Muscle of arm (tissue), 12 donors: Measurements from ENCODE around the gene CTIF. TPM values are rescaled to one million over a fixed set of nuclear protein-coding genes. Genes with fewer than 3 reads are reported as not detected.

Experiments
- DNase-seq: peaks from one replicate; pipeline ENCODE4 v3.0.0-alpha.2; 2013
- polyA plus RNA-seq, 12 donors: library from polyadenylated mRNA; unstranded; fragments of 120-200 nt; gene quantifications; one replicate each; pipeline ENCODE4 v1.2.1, GENCODE V29; 2013; ENCODE audit not compliant: insufficient read length in 12 of 12

The CTIF gene
- polyA plus RNA-seq, 12 donors = 24.5 to 46.3 (median 38.0) TPM; not detected in 1

- no peak for DNase-seq
Measured at GRCh38 chr18:48880931-48881330, 342.1 kb downstream of the CTIF start.

DNA sequence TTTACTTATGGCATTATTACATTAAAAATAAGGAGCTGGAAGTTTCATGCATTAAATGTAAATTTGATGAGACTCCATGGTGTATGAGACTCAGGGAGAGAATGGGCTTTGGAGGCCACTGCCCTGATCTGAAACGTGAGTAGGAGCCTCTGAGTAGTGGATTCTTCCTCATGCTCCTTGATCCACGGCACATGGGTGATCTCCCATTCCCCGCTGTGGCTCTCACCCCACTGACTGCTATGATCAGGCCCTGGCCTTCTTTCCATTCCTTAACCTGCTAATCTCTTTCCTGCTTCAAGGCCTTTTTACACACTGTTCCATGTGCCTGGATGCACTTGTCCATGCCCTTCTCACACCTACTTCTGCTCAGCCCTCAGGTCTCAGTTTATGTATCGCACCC, 343.5 kb downstream of the CTIF start:
- DNase-seq = no peak

DNA sequence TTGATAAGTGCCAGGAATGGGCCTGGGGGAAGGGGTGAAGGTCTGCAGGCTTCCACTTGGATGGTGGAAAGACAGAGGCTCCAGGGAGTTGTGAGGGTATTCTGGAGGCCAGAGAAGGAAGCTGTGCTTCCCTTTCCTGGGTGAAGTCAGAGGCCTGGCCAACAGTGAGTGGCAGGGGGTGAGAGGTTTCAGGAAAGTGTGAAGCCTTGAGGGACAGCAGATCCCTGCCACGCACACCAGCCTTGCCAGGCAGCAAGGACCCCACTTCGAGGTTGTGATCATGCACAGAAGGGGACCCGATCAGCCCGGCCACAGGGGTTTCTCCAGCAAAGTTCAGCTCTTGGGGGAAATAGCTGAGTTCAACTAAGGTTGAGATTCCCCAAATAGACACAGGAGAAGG, 345.5 kb downstream of the CTIF start:
- DNase-seq = no peak

GRCh38 chr18:48884771-48885170, 345.9 kb downstream of the CTIF start:
- DNase-seq = no peak

- no peak for DNase-seq
Measured at GRCh38 chr18:48885266-48885923, 346.6 kb downstream of the CTIF start.

DNA sequence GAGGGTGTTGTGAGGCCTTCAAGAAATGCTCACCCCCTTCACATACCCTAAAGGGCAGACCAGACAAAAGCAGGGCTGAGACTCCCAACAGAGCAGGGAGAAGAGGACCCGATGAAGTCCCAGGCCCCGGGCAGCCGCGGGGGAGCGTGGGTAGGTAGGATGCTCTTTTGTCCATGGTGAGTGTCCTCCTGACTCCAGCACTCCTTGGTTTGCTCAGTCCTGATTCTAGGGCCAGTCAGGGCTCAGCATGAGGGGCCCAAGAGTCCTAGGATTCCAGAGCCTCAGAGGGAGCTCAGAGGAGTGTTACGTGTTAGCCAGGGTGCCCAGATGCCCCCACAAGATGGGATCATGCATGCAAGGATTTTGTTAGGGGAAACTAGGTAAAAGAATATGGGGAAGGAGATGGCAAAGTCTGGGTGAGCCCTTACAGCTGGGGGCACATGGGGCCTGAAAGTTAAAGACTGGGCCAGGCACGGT, 347.1 kb downstream of the CTIF start:
- no peak for DNase-seq

DNA sequence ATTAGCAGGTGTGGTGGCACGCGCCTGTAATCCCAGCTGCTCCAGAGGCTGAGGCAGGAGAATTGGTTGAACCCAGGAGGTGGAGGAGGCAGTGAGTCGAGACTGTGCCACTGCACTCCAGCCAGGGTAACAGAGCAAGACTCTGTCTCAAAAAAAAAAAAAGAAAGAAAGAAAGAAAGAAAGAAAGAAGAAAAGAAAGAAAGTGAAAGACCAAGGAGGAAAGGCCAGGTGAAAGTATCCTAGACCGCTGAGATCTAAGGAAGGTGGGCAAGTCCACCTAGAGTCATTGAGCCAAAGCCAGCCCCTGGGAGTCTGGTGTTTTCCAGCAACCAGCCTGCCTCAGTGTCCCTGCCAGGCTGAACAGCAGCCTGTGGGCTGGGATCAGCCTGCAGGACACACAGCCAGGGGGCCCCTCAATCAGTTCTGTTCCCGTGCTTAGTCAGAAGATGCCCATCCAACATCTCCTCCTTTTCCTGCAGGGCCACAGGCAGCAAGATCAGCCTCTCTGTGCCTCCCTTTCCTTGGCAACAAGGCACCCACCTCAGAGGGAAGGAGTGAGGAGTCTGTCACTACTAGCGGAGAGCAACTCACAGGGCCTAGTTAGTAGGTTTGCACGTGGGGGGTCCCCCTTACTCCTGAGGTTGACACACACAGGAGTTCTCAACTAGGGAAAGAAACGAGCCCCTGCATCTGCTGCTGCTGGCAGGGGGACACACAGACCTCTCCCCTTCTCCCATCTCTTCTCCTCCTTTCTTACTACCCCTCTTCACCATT, 347.9 kb downstream of the CTIF start:
- DNase-seq = no peak

DNA sequence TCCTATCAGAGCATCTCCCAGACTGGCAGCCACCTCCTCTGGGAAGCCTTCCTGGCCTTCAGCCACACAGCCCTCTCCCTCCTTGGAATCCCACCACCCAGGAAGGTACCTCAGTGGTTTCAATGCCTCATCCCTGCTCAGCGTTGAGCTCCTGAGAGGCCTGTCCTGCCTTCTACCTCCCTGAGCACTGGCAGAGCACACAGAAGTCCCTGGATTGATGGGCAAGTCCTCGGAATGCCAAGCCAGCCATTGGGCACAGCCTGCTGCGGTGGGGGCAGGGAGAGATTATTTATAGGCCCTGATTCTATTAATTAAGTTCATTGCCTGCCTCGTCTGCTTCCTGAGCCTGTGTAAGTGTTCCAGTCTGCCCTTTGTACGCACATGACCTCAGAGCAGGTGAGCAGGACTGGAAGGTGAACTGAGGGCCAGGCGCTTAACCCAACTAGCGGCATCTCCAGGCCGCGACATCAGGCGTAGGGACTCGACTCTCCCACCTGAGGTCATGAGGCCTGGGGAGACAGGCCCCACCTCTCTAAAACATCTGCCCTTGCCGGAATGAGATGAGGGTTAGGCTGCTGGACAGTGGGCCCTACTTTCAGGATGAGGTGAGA, 348.6 kb downstream of the CTIF start:
- no peak for DNase-seq

DNA sequence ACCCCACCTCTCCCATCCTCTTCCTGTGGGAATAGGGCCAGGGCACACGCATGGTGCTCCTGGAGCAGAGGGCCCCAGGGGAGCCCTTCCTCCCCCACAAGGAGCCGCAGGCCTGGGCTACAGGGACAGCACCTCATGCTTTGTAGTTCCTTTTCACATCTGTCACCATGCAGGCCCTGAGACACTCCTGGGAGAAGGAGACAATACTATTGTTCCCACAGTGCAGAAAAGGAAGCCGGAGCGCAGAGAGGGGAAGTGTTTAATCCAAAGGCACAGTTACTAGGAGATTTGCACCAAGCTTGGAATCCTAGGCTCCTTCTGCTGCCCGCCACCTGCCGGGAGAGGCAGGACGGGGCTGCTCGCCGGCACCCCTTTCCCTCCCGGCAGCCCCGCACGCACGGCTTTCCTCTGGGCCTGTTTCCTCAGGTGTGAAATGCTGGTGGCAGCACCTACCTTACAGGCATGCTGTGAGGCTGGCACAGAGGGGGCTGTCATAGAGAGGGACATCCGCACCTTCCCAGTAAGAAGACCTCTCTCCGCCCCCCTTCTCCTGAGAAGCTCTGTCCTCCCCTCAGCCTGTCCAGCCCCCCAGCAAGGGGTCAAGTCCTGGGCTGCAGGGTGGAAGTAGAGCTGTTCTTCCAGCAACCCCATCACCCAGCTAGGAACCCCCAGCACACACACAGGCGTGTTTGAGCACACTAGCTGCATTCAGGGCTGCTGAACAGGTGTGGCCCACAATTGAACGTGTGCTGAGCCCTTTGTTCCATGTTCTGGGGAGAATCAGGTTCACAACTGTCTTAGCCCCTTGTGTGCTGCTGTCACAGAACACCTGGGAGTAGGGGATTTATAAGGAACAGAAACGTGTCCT, 349.3 kb downstream of the CTIF start:
- DNase-seq = no peak

- no peak for DNase-seq
Measured at GRCh38 chr18:48888773-48889080, 349.9 kb downstream of the CTIF start.

DNA sequence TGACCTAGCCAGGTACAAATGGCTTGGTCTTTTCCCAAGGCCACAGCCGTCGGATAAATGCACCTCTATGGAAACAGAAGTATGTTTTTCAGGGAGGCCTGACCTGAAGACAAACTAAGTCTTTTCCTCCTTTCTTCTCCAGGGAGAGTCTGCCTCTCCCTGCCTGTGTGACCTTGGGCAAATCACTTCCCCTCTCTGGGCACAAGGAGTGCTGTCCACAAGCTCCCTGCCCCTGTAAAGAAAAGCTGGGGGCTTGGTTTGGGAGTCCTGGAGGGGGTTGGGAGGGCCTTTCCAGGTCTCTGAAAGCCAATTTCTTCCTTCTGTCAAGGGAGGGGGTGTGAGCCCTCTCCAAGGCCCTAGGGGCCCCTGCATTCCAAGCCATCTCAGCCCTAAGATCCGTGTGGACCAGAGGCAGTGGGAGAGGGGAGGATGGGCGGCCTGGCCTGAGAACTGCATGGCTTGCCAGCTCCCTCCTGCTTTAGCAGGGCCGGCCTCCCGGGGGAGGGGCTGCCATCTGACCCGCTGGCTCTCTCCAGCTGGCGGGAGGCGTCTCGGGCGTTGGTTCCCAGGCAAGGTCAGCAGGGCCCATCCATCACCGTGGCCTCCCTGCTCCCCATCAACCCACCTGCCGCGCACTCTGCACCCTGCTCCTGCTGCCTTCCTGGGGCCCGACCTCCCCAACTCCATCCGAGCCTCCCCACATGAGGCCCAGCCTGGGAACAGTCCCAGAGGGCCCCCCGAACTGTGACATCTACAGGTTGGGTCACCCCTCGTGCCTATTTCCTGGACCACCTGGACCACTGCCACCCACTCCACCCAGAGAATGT, 350.5 kb downstream of the CTIF start:
- no peak for DNase-seq

DNA sequence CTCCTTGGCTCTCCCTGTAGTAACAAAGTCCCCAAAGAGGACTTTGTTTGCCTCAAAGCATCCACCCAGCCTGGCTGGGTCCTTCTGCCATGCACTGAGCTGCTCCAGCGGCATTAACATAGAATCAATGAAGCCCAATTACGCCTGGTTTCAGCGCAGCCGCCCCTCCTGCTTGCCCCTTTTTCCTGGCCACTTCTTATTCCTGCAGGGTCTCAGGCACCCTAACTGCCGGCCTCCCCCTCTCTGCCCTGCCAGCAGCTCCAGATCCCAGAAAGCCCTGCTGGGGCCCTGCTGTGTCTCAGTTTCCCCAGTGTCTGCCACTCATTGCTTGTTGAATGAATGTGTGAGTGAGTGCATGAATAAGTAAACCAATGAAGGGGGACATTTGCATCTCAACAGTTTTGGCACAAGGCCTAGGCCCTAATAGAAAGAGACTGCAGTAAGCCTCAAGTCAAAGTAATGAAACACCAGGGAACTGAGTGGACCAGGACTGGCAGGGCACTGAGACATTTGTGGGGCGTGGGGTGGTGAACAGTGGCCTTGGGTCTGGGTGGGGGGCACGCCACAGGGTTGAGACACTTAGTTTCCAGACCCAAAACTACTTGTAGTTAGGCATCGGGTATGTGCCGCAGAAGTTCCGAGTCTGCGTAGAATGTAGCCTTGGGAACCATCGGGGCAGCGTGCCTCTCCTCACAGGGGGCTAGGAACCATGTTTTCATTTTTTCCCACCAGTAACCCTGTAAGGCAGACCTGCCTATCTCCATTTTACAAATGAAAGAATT, 351.3 kb downstream of the CTIF start:
- DNase-seq = no peak

- no peak for DNase-seq
Measured at GRCh38 chr18:48891721-48892120, 352.9 kb downstream of the CTIF start.

DNA sequence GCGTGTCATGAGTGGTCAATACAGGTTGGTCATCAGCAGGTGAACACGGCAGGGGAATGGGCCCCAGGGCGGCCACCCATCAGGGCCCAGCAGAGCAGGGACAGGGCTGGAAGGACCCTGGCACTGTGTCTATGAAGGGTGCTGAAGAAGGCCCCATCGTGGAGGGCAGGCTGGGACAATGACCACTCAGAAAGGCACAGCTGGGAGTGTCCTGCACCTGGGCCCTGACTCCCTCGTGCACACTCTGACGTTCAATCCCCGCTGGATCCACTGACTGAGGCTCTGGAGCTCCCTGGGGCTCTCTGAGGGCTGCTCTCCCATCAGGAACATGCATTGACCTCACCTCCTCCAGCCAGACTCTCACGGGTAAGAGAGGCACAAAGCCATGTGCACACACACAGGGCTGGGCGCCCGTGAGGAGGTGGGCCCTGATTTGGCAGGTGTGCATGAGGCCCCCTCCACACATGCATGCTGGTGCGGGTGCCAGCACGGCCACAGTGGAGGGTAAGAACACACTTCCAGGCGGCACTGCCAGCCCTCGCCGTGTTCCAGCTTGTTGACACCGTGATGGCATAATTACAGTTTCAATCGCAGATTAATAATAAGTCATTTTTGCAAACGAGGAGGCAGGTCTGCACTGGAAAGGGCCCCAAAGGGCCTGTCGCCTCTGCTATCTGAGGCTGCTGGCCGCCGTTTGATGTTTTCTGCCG, 353.5 kb downstream of the CTIF start:
- DNase-seq = no peak

DNA sequence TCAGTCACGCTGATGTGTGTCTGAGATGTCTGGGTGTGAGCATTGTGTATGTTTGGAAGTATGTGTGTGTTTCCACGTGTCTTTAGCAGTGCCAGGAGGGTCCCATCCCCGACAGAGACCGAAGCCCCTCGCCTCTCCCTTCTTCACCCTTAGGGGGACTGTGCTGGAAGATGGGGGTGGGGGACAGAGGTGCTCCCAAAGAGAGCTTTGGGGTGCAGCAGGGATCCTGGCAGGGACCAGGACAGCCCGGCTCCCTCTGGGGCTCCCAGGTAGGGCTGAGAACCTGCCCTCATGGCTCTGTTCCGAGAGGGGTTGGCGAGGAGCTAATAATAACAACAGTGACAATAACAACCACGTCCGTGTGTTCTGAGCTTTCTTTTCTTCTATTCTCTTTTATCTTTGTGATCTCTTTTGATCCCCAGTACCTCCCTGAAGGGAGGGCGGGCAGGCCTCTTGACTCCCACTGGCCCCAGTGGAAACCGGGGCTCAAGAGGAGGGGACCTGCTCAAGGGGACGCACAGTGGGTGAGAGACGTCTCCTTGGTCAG, 354.3 kb downstream of the CTIF start:
- no peak for DNase-seq

DNA sequence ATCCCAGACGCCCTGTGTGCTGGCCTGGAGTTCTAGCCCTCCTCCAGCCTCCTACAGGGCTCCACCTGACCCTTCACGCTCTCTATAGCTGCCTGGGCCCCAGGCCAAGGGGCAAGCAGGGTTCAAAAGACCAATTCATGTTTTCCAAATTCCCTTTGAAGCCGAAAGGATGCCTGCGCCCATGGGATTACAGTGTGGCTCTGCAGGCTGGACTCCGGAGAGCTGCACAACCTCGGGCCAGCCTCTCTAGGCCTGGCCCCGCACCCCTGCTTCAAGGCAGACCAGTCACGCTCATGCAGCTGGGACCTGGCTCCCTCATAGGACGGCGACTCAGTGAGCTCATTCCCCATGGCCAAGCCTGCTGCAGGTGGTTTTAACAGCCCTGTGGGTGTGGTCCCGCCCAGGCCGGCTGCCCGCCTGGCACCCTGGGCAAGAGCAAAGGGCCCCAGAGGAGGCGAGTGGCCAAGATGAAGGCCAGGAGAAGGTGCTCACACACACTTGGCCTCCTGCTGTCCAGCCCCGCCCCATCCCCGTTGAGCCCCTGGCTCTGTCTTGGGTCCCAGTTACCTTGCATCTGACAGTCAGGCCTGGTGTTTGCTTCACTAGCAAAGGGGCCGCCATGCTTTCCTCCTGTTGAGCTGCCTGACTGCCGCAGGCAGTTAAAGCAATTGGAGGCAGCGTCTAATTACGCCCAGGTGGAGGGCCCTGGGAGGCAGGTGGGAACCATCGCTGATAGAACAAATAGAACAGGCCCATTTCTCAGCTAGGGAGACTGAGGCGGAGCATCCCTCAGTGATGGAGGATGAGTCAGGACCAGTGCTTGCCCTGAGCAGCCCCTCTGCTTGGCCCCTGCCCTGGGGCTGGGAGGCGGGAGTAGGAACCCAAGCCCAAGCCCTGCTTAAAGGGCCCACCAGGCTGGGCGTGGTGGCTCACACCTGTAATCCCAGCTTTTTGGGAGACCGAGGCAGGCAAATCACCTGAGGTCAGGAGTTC, 355.1 kb downstream of the CTIF start:
- no peak for DNase-seq

- DNase-seq = no peak
Measured at GRCh38 chr18:48894799-48895346, 356.0 kb downstream of the CTIF start.
